ENCODE measurements around the gene MTHFD2L. TPM values are rescaled to one million over a fixed set of nuclear protein-coding genes. Genes with fewer than 3 reads are reported as not detected.

MTHFD2L gene
- total RNA-seq, 2 donors from 2014 or later: 5.8 to 26.9 TPM

- no peaks in the 10 kb centered on the region for H3K27me3 ChIP-seq (replicated peaks; ENCODE audit: insufficient read depth)
These were observed 95.0 kb downstream of the MTHFD2L start for GRCh38 chr4:74252933-74253332.

GRCh38 chr4:74254386-74254785 is 96.5 kb downstream of the MTHFD2L start:
- Histone ChIP-seq H3K4me1 (ENCODE audit: control insufficient read depth in 1 of 2, low read depth in 2 of 2) (no peaks in the 10 kb centered on the region), H3K9me3 (peaks cover 16% of the 10 kb centered on the region), H3K27ac (no peak overlapping the region), H3K4me3 (no peak overlapping the region), H3K27me3 (replicated peaks; ENCODE audit: insufficient read depth) (no peaks in the 10 kb centered on the region), H3K36me3 (no peaks in the 10 kb centered on the region)
- TF ChIP-seq CTCF (IDR thresholded peaks at IDR 0.05): no peak
- no peak for ATAC-seq (ENCODE audit: insufficient number of reproducible peaks, low FRiP score, low read depth)
- DNase-seq (ENCODE audit: low spot score): no peak

More at GRCh38 chr4:74252933-74253332, 95.0 kb downstream of the MTHFD2L start:
- no peak overlapping the region for H3K27ac ChIP-seq
- DNase-seq (ENCODE audit: low spot score) (no peak), ATAC-seq (ENCODE audit: insufficient number of reproducible peaks, low FRiP score, low read depth) (no peak)
- no peaks in the 10 kb centered on the region for H3K4me1 ChIP-seq (ENCODE audit: control insufficient read depth in 1 of 2, low read depth in 2 of 2)
- H3K4me3 ChIP-seq: no peak overlapping the region
- no peak for TF ChIP-seq CTCF (IDR thresholded peaks at IDR 0.05)
- H3K36me3 ChIP-seq: no peaks in the 10 kb centered on the region
- peaks cover 16% of the 10 kb centered on the region for H3K9me3 ChIP-seq

- Histone ChIP-seq H3K27ac (no peak overlapping the region), H3K36me3 (no peaks in the 10 kb centered on the region), H3K4me1 (ENCODE audit: control insufficient read depth in 1 of 2, low read depth in 2 of 2) (no peaks in the 10 kb centered on the region), H3K27me3 (replicated peaks; ENCODE audit: insufficient read depth) (no peaks in the 10 kb centered on the region), H3K4me3 (no peak overlapping the region), H3K9me3 (peaks cover 16% of the 10 kb centered on the region)
- no peak for TF ChIP-seq CTCF (IDR thresholded peaks at IDR 0.05)
- no peak for DNase-seq (ENCODE audit: low spot score)
- no peak for ATAC-seq (ENCODE audit: insufficient number of reproducible peaks, low FRiP score, low read depth)
These were observed 97.2 kb downstream of the MTHFD2L start for GRCh38 chr4:74255096-74255495.

- no peaks in the 10 kb centered on the region for H3K27me3 ChIP-seq (replicated peaks; ENCODE audit: insufficient read depth)
- no peak for DNase-seq (ENCODE audit: low spot score)
- TF ChIP-seq CTCF (IDR thresholded peaks at IDR 0.05): no peak
- H3K4me1 ChIP-seq (ENCODE audit: control insufficient read depth in 1 of 2, low read depth in 2 of 2): no peaks in the 10 kb centered on the region
- no peak overlapping the region for H3K27ac ChIP-seq
- H3K36me3 ChIP-seq: no peaks in the 10 kb centered on the region
- no peaks in the 10 kb centered on the region for H3K9me3 ChIP-seq
- no peak overlapping the region for H3K4me3 ChIP-seq
- ATAC-seq (ENCODE audit: insufficient number of reproducible peaks, low FRiP score, low read depth): no peak
These were observed 101.0 kb downstream of the MTHFD2L start for GRCh38 chr4:74258963-74259362.

- DNase-seq (ENCODE audit: low spot score): no peak
- no peak for TF ChIP-seq CTCF (IDR thresholded peaks at IDR 0.05)
- H3K4me1 ChIP-seq (ENCODE audit: control insufficient read depth in 1 of 2, low read depth in 2 of 2): no peaks in the 10 kb centered on the region
- no peaks in the 10 kb centered on the region for H3K27me3 ChIP-seq (replicated peaks; ENCODE audit: insufficient read depth)
- H3K4me3 ChIP-seq: no peak overlapping the region
- ATAC-seq (ENCODE audit: insufficient number of reproducible peaks, low FRiP score, low read depth): no peak
- no peak overlapping the region for H3K27ac ChIP-seq
- no peaks in the 10 kb centered on the region for H3K36me3 ChIP-seq
- H3K9me3 ChIP-seq: no peaks in the 10 kb centered on the region
These were observed 102.1 kb downstream of the MTHFD2L start for GRCh38 chr4:74260036-74260435.

Data from thoracic aorta (tissue), 2 donors.